Esophagus mucosa (tissue), 1 donor: Measurements from ENCODE around the gene NEU2. TPM values are rescaled to one million over a fixed set of nuclear protein-coding genes. Genes with fewer than 3 reads are reported as not detected.
A peak's percentile ranks its signal among the peaks of the same experiment; 100 is the strongest.

Experiments
- ATAC-seq: fragments of 200-7000 bp; cut with Tn5 transposase; one replicate; pipeline ENCODE4 v1.9.1; 2020
- total RNA-seq: library from RNA; stranded (reverse); gene quantifications from one replicate; pipeline ENCODE4 v1.2.4, GENCODE V29; 2023
- donor health status: DM: yes; HTN: yes; CAD: no.

Gene NEU2
- total RNA-seq, 1 donor from 2014 or later: not detected

DNA sequence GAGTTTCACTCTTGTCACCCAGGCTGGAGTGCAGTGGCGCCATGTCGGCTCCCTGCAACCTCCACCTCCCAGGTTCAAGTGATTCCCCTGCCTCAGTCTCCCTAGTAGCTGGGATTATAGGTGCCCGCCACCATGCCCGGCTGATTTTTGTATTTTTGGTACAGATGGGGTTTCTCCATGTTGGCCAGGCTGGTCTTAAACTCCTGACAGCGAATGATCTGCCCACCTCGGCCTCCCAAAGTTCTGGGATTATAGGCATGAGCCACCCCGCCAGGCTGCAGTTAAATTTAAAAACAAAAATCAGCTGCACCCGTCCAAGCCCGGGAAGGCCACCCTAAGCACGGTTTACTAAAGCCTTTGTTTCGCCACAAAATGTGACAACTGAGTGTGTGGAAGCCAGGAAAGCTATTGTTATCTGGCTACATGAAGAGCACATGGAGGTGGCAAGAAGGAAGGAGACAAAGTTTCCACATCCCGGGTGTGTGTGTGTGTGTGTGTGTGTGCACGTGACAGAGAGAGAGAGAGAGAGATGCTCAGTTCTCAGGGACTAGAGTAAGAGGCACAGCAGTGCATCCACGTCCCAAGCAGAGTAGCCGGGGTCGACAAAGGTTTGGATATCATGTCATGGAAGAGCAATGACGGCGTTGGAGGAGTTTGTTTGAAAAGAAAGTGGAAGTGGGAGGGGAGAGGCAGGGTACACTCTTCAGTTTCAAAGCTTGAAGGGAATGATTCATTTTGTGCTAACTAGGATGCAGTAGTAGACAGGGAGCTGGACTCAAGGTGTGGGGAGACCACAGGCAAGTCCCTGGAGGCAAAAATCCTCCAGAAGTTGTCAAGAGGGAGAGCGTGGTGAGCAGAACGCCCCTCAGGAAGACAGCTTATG lies 47.7 kb downstream of the NEU2 start:
- no peak for ATAC-seq

DNA sequence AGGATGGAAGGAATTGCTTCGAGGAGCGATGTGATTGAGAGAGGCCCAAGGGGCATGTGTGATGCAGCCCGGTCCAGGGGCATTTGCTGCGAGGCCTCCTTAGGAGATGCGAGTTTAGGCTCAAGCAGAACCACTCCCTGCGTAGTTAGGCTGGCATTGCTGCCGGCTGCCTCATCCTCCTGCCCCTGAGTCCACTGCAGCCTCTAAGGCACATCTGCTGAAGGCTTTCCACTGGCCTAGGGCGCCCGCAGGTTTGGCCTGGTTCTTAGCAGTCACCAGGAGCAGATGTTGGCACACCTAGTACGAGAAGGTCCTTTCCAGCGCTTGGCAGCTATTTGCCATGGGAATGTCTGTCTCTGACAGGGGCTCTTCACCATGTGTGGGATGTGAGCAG lies 48.4 kb downstream of the NEU2 start:
- no peak for ATAC-seq

- no peak for ATAC-seq
Measured at GRCh38 chr2:233081232-233081730, 48.8 kb downstream of the NEU2 start.

- no peak for ATAC-seq
Measured at GRCh38 chr2:233081731-233082221, 49.3 kb downstream of the NEU2 start.

- ATAC-seq: no peak
Measured at GRCh38 chr2:233082222-233082930, 49.9 kb downstream of the NEU2 start.

DNA sequence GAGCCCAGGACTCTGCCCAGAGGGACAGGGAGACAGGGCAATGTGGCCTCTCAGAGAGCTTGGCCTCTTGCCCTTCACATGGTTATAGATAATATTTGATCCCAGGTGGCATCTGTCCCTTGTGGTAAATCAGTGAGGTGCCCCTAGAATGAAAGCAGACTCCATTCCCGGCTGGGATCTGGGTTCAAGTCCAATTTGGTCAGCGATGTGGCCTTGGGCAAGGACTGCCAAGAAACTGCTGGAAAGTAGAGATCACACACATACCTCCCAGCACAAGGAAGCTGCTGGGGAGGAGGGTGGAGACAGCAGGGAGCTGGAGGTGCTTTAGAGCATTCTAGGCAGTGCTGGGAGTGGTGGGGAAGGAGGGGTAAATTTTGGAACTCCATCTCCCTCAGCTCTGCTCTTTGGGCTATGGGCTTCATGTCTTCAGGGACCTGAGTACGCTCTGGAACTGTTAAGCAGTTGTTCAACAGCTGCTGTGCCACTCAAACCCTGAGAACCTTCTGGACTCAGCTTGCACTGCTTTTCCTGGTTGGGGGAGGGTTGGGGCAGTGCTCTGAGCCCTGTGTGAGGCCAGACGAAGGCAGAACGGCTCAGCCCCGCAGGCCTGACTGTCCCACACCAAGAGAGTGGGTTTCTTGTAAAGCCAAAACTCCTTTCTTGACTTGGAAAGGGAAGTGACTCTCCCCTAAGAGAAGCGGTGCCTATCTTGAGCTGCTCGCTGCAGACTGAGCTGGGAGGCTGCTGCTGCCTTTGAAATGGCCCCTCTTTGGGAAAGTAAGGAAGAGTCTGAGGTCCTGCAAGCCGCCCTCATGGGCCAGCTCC lies 50.7 kb downstream of the NEU2 start:
- ATAC-seq: no peak

GRCh38 chr2:233083782-233084181 lies 51.3 kb downstream of the NEU2 start:
- ATAC-seq: no peak

DNA sequence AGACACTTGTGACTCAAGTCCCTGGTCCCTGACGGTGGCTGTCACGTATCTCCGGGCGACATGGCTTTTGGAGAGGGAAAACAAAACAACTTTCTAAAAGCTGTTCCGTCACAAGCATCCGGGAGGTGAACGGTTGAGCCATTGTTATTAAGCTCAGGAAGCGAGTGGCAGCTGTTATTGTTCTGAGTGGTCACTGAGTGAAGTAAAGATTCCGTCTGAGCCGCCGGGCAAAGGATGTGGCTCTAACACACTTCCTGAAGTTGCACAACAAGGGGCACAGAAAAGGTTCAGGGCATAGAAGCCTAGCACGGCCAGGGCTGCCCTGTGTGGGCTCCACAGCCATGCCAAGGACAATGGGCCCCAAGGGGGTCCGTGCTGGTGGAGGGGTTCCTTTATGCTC lies 52.0 kb downstream of the NEU2 start:
- peak; percentile 52 for ATAC-seq

Other genes with a start within 250 kb of the NEU2 start
- 1.8 TPM for gene SNORC, start 162.4 kb upstream of the NEU2 start, total RNA-seq
- 6.1 TPM for gene NGEF, start 19.4 kb upstream of the NEU2 start, total RNA-seq
- 6.2 TPM for gene INPP5D, start 27.7 kb downstream of the NEU2 start, total RNA-seq
- 13.9 TPM for gene ATG16L1, start 219.0 kb downstream of the NEU2 start, total RNA-seq